ENCODE data around the gene BOK. TPM values are rescaled to one million over a fixed set of nuclear protein-coding genes. Genes with fewer than 3 reads are reported as not detected.

BOK gene
- total RNA-seq, 1 experiment from 2014 or later = 33.9 TPM

GRCh38 chr2:241545523-241546473 is 12.7 kb upstream of the BOK start:
- H3K4me1 Mint-ChIP-seq = no peaks in the 10 kb centered on the region; a peak in 1 of 4 replicates
- Histone ChIP-seq H2BK15ac (ENCODE audit: low read depth, low read length) (no peak overlapping the region), H3K9me3 (ENCODE audit: control insufficient read depth, low read depth, low read length) (no peaks in the 10 kb centered on the region), H4K20me1 (ENCODE audit: control insufficient read depth, insufficient read depth, insufficient read length) (no peaks in the 10 kb centered on the region), H4K5ac (ENCODE audit: insufficient read length, low read depth, low read length) (no peak overlapping the region), H3K14ac (ENCODE audit: insufficient read depth, low read length) (no peak overlapping the region), H4K8ac (replicated peaks; ENCODE audit: insufficient read length, low read depth, low read length) (no peak overlapping the region), H2BK20ac (ENCODE audit: low read depth, low read length, poor library complexity, severe bottlenecking) (no peak overlapping the region), H3K27ac (ENCODE audit: insufficient read length, low read depth, low read length) (no peak overlapping the region), H3K23me2 (ENCODE audit: insufficient read length, low read depth, low read length, poor library complexity, severe bottlenecking) (peaks cover 8% of the 10 kb centered on the region), H3K79me1 (ENCODE audit: insufficient read depth, low read depth, low read length, poor library complexity, severe bottlenecking) (no peaks in the 10 kb centered on the region), H3K9ac (ENCODE audit: extremely low read depth, insufficient read length, low read length) (no peak overlapping the region), H3K56ac (ENCODE audit: insufficient read length, low read depth, low read length) (no peak overlapping the region), H2BK5ac (ENCODE audit: insufficient read length, low read length) (no peak overlapping the region), H2AFZ (ENCODE audit: low read length) (no peak overlapping the region), H3K4me2 (ENCODE audit: insufficient read depth, insufficient read length, low read length) (no peak overlapping the region), H3K18ac (ENCODE audit: insufficient read length, low read depth, low read length) (no peak overlapping the region), H3K4ac (ENCODE audit: low read depth, low read length) (no peak overlapping the region), H3K79me2 (ENCODE audit: insufficient read depth, low read length) (no peaks in the 10 kb centered on the region), H3K27me3 (ENCODE audit: insufficient read depth, low read length) (peaks cover 16% of the 10 kb centered on the region; the same call in 1 of the 2 replicates), H4K91ac (ENCODE audit: insufficient read length, low read depth, low read length) (no peak overlapping the region), H3T11ph (ENCODE audit: low read length) (no peak overlapping the region), H3K23ac (ENCODE audit: insufficient read length, low read depth, low read length) (no peak overlapping the region), H2BK120ac (ENCODE audit: low read depth, low read length, poor library complexity, severe bottlenecking) (no peak overlapping the region), H2AK5ac (ENCODE audit: insufficient read length, low read length) (no peak overlapping the region), H3K4me1 (ENCODE audit: insufficient read depth, low read length) (no peaks in the 10 kb centered on the region), H2BK12ac (ENCODE audit: insufficient read length, low read depth, low read length) (no peak overlapping the region)
- no CpG with 5 or more reads among the region's 12 CpGs for WGBS (ENCODE audit: extremely low coverage, insufficient read length, low lambda C conversion rate)
- H3K9me3 Mint-ChIP-seq = no peaks in the 10 kb centered on the region
- no peak for DNase-seq
- H3K27me3 Mint-ChIP-seq (ENCODE audit: low read depth) = peaks cover 31% of the 10 kb centered on the region
- no peak for TF ChIP-seq CTCF (conservative IDR thresholded peaks at IDR 0.05)
- H3K27ac Mint-ChIP-seq = no peak overlapping the region
- H3K4me3 Mint-ChIP-seq = no peak overlapping the region
- H3K36me3 Mint-ChIP-seq (ENCODE audit: insufficient read depth in 1 of 3, low read depth in 3 of 3) = no peaks in the 10 kb centered on the region
